Transverse colon (tissue), 4 donors: Measurements from ENCODE around the gene ALAD. TPM values are rescaled to one million over a fixed set of nuclear protein-coding genes. Genes with fewer than 3 reads are reported as not detected.
"Not testable (repeated sequence)": the region's sequence is repeated elsewhere in the genome, so short reads cannot be mapped to it uniquely, and the experiment has no call there.

ENCODE experiments used
- DNase-seq: peaks from one replicate; pipeline ENCODE4 v3.0.0-alpha.2; 2019
- H3K27ac ChIP-seq, 4 donors: fragments of 200-600 bp; sonication (generic); 2 replicates each; pipeline ENCODE4 v1.5.1; 2016 to 2018; ENCODE audit warnings: inconsistent platforms in 4 of 4
- H3K27me3 ChIP-seq: fragments of 200-600 bp; sonication (generic); 2 replicates; pipeline ENCODE4 v1.5.1; 2017; ENCODE audit warnings: inconsistent platforms
- H3K36me3 ChIP-seq, 4 donors: fragments of 200-600 bp; sonication (generic); 2 replicates each; pipeline ENCODE4 v1.5.1; 2017 to 2019; ENCODE audit warnings: inconsistent platforms in 4 of 4
- H3K4me1 ChIP-seq, 4 donors: fragments of 200-600 bp; sonication (generic); 2 replicates each; pipeline ENCODE4 v1.5.1; 2017 to 2020; ENCODE audit warnings: inconsistent platforms in 4 of 4
- H3K4me3 ChIP-seq, 4 donors: fragments of 200-600 bp; sonication (generic); 1 replicate in 1 of 4; 2 replicates in 3 of 4; pipeline versions ENCODE4 v1.5.1 to v1.6.1; 2017 to 2019; ENCODE audit warnings: inconsistent platforms in 4 of 4
- H3K9me3 ChIP-seq, 2 donors: fragments of 200-600 bp; sonication (generic); 2 replicates each; pipeline ENCODE4 v1.5.1; 2017 to 2019; ENCODE audit warnings: inconsistent platforms in 2 of 2
- CTCF ChIP-seq, 5 experiments: fragments of 200-600 bp in 3 of 5; fragments of 450-650 bp in 2 of 5; sonication (generic) in 3 of 5; IDR thresholded peaks; 1 replicate in 2 of 5; 2 replicates in 3 of 5; pipeline ENCODE4 v1.5.1; 2016 to 2017; ENCODE audit warnings: antibody characterized with exemption in 5 of 5, inconsistent platforms in 3 of 5, mild to moderate bottlenecking in 2 of 5, moderate library complexity in 1 of 5
- EP300 ChIP-seq: sonication (generic); formaldehyde crosslinking; IDR thresholded peaks from one replicate; pipeline ENCODE4 v1.6.1; 2017; ENCODE audit warnings: antibody characterized with exemption, low read depth
- POLR2A ChIP-seq: fragments of 450-650 bp; IDR thresholded peaks from one replicate; pipeline ENCODE4 v1.6.1; 2016; ENCODE audit warnings: antibody characterized with exemption, mild to moderate bottlenecking, moderate library complexity
- POLR2AphosphoS5 ChIP-seq, 3 donors: sonication (generic); formaldehyde crosslinking; IDR thresholded peaks; one replicate each; pipeline ENCODE4 v1.6.1; 2016; ENCODE audit warnings: antibody characterized with exemption in 3 of 3
- WGBS, 2 donors: methylation state at CpG; one replicate each; pipeline ENCODE4 v1.1.5; 2018; ENCODE audit warnings: low coverage in 1 of 2; 5-methylcytosine and 5-hydroxymethylcytosine counted together
- in situ Hi-C, 4 donors: fragments of 200-750 bp; cut with MboI; loops; one replicate each; pipeline versions ENCODE4 v1.15.0 to v1.15.1; 2017; ENCODE audit warnings: low sequenced_read_pairs in 3 of 4, low pct_ligation_motif_present in 1 of 4, low pct_unique_long_range_greater_than_20kb in 1 of 4
- intact Hi-C: fragments of 100-400 bp; cut with DNase I; formaldehyde crosslinking; loops from one replicate; pipeline ENCODE4 v1.15.1; 2023; ENCODE audit warnings: low total_unique reads
- total RNA-seq, 4 donors: library from RNA; depleted of rRNA; stranded (reverse); fragments of >200 nt; gene quantifications; one replicate each; pipeline ENCODE4 v1.1.0, GENCODE V29; 2016

Gene ALAD
- total RNA-seq: 100 to 1,000 TPM in 1 of 4 donors, 10 to 100 TPM in 3; 18.5 to 107 (median 63.0) TPM

GRCh38 chr9:113401027-113401792, at the start of gene ALAD:
TSS of gene ALAD (minus strand) at chr9:113401284. CDS start at chr9:113393559, 7,725 bp downstream.
- Histone ChIP-seq H3K27ac (peak within 1 kb of the TSS; percentile 73 to 87 (median 80)), H3K9me3 (no peaks in the 10 kb centered on the region), H3K36me3 (no peaks in the 10 kb centered on the region), H3K4me3 (peak within 1 kb of the TSS; percentile 58 to 89 (median 79)), H3K4me1 (peaks cover 4 to 46% (median 36%) of the 10 kb centered on the region in 4 donors), H3K27me3 (no peaks in the 10 kb centered on the region)
- 4% methylated on average over 25 of the region's 50 CpGs; no CpG with 5 or more reads in 1 of the 2 donors for WGBS, 2 donors
- TF ChIP-seq EP300 (no peak), POLR2A (peak; percentile 64), POLR2AphosphoS5 (IDR thresholded peaks at IDR 0.05) (peak; percentile 64 to 92 (median 81)), CTCF (IDR thresholded peaks at IDR 0.05) (peak; percentile 86 to 98 (median 94))
- in situ Hi-C loops: loop anchor here in 3 of 4 donors (10.0 kb wide), 3 partner anchors 86 to 126 kb away; partner anchors contain the start of genes CDC26 (in 3 of the 3), PRPF4 (in 3 of the 3) and RNF183 (in 1 of the 3)
- DNase-seq: peak; percentile 100
- intact Hi-C loops: loop anchor here (10.0 kb wide), 1 partner anchor 56 kb away; the partner anchor contains the start of genes BSPRY and WDR31

- Histone ChIP-seq H3K36me3 (no peaks in the 10 kb centered on the region), H3K27me3 (no peaks in the 10 kb centered on the region), H3K4me1 (peaks cover 0 to 3% (median 0%) of the 10 kb centered on the region in 4 donors), H3K9me3 (no peaks in the 10 kb centered on the region), H3K4me3 (no peak overlapping the region), H3K27ac (no peak overlapping the region)
- no peak for DNase-seq
- TF ChIP-seq CTCF (IDR thresholded peaks at IDR 0.05): no peak
- no peak for TF ChIP-seq EP300
- TF ChIP-seq POLR2AphosphoS5 (IDR thresholded peaks at IDR 0.05): no peak
- no peak for TF ChIP-seq POLR2A
- intact Hi-C loops: no loop called here
- in situ Hi-C loops: loop anchor here in 2 of 4 donors (5.0 kb wide), 3 partner anchors 133 to 208 kb away; no protein-coding TSS in a partner anchor
- 38 to 64% methylated on average over 2 of the region's 2 CpGs for WGBS, 2 donors
Measured at GRCh38 chr9:113449376-113449775, 48.3 kb upstream of the ALAD start.

GRCh38 chr9:113446323-113446740, 45.2 kb upstream of the ALAD start:
- Histone ChIP-seq H3K27me3 (no peaks in the 10 kb centered on the region), H3K4me3 (no peak overlapping the region), H3K27ac (peak overlapping the region in 1 of 4 donors; percentile 3), H3K36me3 (no peaks in the 10 kb centered on the region), H3K9me3 (no peaks in the 10 kb centered on the region), H3K4me1 (peaks cover 0 to 3% (median 0%) of the 10 kb centered on the region in 4 donors)
- in situ Hi-C loops: loop anchor here in 2 of 4 donors (5.0 kb wide), 3 partner anchors 136 to 211 kb away; no protein-coding TSS in a partner anchor
- DNase-seq: no peak
- intact Hi-C loops: loop anchor here (2.0 kb wide), 2 partner anchors 142 to 212 kb away; no protein-coding TSS in a partner anchor
- 54 to 86% methylated on average over 2 to 3 of the region's 3 CpGs for WGBS, 2 donors
- TF ChIP-seq CTCF (IDR thresholded peaks at IDR 0.05) (peak; percentile 59 to 79 (median 73)), POLR2A (no peak), POLR2AphosphoS5 (IDR thresholded peaks at IDR 0.05) (no peak)

- no peak overlapping the region for H3K27ac ChIP-seq
- H3K4me3 ChIP-seq: no peak overlapping the region
- no peaks in the 10 kb centered on the region for H3K27me3 ChIP-seq
- in situ Hi-C loops: loop anchor here in 2 of 4 donors (5.0 kb wide), 3 partner anchors 138 to 213 kb away; no protein-coding TSS in a partner anchor
- DNase-seq: no peak
- no peaks in the 10 kb centered on the region for H3K9me3 ChIP-seq
- intact Hi-C loops: no loop called here
- TF ChIP-seq EP300: no peak
- TF ChIP-seq CTCF (IDR thresholded peaks at IDR 0.05): no peak
- no peak for TF ChIP-seq POLR2A
- TF ChIP-seq POLR2AphosphoS5 (IDR thresholded peaks at IDR 0.05): no peak
- no peaks in the 10 kb centered on the region for H3K36me3 ChIP-seq
- 83 to 87% methylated on average over 2 of the region's 2 CpGs for WGBS, 2 donors
- peaks cover 0 to 3% (median 0%) of the 10 kb centered on the region in 4 donors for H3K4me1 ChIP-seq
Measured at GRCh38 chr9:113444736-113445135, 43.7 kb upstream of the ALAD start.

GRCh38 chr9:113437716-113438115, 36.6 kb upstream of the ALAD start:
- H3K27me3 ChIP-seq, H3K4me1 ChIP-seq, H3K36me3 ChIP-seq, H3K9me3 ChIP-seq, H3K4me3 ChIP-seq, intact Hi-C loops, DNase-seq, H3K27ac ChIP-seq: not testable (repeated sequence)
- 67 to 73% methylated on average over 1 of the region's 1 CpG for WGBS, 2 donors
- in situ Hi-C loops: loop anchor here in 1 of 4 donors (10.0 kb wide), 1 partner anchor 217 kb away; no protein-coding TSS in a partner anchor
